Parathyroid adenoma (tissue), 2 donors: ENCODE results near the gene CDC14B.
A peak's percentile ranks its signal among the peaks of the same experiment; 100 is the strongest.

ENCODE experiments used
- H2AFZ ChIP-seq: fragments of 300-600 bp; sonication (generic); one replicate; pipeline ENCODE4 v1.7.0; 2017; ENCODE audit warnings: antibody characterized with exemption, mild to moderate bottlenecking
- H3K27ac ChIP-seq: fragments of 300-600 bp; sonication (generic); one replicate; pipeline ENCODE4 v1.7.0; 2017
- H3K27me3 ChIP-seq: fragments of 300-600 bp; sonication (generic); one replicate; pipeline ENCODE4 v1.7.0; 2017; ENCODE audit warnings: low read length; ENCODE audit not compliant: control insufficient read depth, insufficient read depth
- H3K36me3 ChIP-seq: fragments of 300-600 bp; sonication (generic); one replicate; pipeline ENCODE4 v1.7.0; 2017; ENCODE audit warnings: low read length; ENCODE audit not compliant: control insufficient read depth, insufficient read depth
- H3K4me1 ChIP-seq: fragments of 300-600 bp; sonication (generic); one replicate; pipeline ENCODE4 v1.7.0; 2017; ENCODE audit warnings: control low read depth
- H3K4me2 ChIP-seq: fragments of 300-600 bp; sonication (generic); one replicate; pipeline ENCODE4 v1.7.0; 2017; ENCODE audit warnings: low read length
- H3K4me3 ChIP-seq: fragments of 300-600 bp; sonication (generic); one replicate; pipeline ENCODE4 v1.7.0; 2017; ENCODE audit warnings: low read depth, low read length
- H3K79me2 ChIP-seq: fragments of 300-600 bp; sonication (generic); one replicate; pipeline ENCODE4 v1.7.0; 2017; ENCODE audit warnings: control low read depth
- H3K9ac ChIP-seq: fragments of 300-600 bp; sonication (generic); one replicate; pipeline ENCODE4 v1.7.0; 2017; ENCODE audit warnings: mild to moderate bottlenecking
- H3K9me3 ChIP-seq: fragments of 300-600 bp; sonication (generic); one replicate; pipeline ENCODE4 v1.7.0; 2017; ENCODE audit warnings: low read length; ENCODE audit not compliant: control insufficient read depth
- TF ChIP-seq, protein P1 (sequence below): fragments of 300-600 bp; sonication (generic); IDR thresholded peaks from one replicate; pipeline ENCODE4 v1.7.0; 2017; ENCODE audit warnings: antibody characterized with exemption, mild to moderate bottlenecking
- donor health status: primary hyperparathyroidism.

The CDC14B gene

DNA sequence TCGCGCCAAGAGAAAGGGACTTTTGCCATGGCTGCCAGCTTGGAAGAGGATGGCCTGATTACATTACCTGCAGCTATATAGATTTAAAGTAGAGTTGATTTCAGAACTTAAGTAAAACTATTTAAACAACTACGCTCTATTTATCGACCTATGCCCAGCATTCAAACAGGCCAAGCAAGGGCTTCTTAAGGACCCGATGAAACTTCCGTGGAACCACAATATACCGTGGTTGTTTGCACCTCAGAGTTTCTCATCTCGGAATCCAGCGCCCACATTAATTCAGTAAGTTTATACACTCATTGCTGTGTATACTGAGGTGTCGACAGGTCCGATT, 505 bp upstream of the CDC14B start:
- H3K4me1 ChIP-seq, result no peaks in the 10 kb centered on the region
- H2AFZ ChIP-seq, result peak overlapping the region; percentile 68
- no peak overlapping the region for H3K27ac ChIP-seq
- no peaks in the 10 kb centered on the region for H3K27me3 ChIP-seq
- peak overlapping the region; percentile 62 for H3K4me2 ChIP-seq
- TF ChIP-seq, protein P1, sequence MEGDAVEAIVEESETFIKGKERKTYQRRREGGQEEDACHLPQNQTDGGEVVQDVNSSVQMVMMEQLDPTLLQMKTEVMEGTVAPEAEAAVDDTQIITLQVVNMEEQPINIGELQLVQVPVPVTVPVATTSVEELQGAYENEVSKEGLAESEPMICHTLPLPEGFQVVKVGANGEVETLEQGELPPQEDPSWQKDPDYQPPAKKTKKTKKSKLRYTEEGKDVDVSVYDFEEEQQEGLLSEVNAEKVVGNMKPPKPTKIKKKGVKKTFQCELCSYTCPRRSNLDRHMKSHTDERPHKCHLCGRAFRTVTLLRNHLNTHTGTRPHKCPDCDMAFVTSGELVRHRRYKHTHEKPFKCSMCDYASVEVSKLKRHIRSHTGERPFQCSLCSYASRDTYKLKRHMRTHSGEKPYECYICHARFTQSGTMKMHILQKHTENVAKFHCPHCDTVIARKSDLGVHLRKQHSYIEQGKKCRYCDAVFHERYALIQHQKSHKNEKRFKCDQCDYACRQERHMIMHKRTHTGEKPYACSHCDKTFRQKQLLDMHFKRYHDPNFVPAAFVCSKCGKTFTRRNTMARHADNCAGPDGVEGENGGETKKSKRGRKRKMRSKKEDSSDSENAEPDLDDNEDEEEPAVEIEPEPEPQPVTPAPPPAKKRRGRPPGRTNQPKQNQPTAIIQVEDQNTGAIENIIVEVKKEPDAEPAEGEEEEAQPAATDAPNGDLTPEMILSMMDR, result no peak
- H3K4me3 ChIP-seq, result peak overlapping the region; percentile 53
- no peaks in the 10 kb centered on the region for H3K79me2 ChIP-seq
- H3K36me3 ChIP-seq, result no peaks in the 10 kb centered on the region
- H3K9ac ChIP-seq, result no peak overlapping the region
- no peaks in the 10 kb centered on the region for H3K9me3 ChIP-seq

DNA sequence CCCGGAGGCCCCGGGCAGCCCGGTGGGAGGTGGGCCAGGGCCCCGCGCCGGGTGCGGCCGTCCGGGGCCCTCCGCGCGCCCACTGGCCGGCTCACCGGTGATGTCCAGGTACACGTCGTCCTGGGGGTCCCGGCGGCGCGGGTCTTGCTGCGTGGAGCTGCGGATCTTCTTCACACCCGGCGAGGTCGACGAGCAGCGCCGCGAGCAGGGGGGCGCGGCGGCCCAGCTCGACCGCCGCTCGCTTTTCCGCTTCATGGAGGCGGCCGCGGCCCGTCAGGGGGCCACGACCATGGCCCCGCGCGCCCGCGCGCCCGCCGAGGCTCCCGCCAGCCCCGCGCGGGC, 548 bp downstream of the CDC14B start:
- Histone ChIP-seq H3K27me3 (no peaks in the 10 kb centered on the region), H3K27ac (no peak overlapping the region), H3K9ac (no peak overlapping the region), H3K4me1 (no peaks in the 10 kb centered on the region), H3K4me3 (peak overlapping the region; percentile 54), H3K4me2 (peak overlapping the region; percentile 84), H3K79me2 (no peaks in the 10 kb centered on the region), H3K9me3 (no peaks in the 10 kb centered on the region), H2AFZ (peak overlapping the region; percentile 79), H3K36me3 (no peaks in the 10 kb centered on the region)
- TF ChIP-seq, protein P1, result no peak

DNA sequence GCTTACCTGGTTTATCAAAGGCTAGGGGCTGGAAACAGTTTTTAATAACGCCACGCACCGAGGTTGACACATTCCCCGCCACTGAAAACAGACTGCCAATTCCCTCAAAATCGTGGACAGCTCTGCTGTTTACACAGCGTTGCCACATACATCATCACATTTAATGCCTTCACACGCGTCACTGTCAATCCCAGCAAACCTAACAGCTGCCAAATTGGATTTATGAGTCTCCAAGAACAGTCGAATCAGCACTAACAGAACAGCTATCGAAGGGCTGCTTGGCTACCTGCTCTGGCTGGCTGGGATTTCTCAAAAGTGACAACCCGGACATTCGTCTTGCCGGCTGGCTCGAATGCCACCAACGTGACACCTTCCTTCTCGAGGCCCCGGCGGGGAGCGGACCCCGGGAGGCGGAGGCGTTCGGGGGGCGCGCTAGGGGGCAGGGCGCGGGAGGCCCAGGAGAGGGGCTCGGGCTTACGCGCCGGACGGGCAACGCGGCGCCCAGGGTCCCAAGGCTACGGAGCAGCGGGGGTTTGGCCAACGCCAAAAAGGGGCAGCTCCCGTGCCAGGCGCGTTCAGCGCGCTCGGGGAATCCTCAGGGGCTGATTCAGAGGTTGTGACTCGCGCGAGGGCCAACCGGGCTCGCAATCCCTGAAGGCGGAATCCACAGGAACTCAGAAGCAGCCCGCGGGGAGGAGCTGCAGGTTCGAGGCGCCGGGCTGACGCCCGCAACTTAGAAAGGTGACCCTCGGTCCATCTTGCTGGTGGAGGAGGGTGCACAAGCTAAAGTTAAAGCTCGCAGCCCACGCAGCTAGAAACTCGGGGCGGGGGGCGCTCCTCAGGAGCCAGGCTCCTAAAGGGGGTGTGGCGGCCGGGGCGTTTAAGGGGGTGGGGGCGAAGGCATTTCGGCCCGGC, 1.2 kb downstream of the CDC14B start:
- TF ChIP-seq, protein P1, result no peak
- Histone ChIP-seq H3K4me1 (no peaks in the 10 kb centered on the region), H3K36me3 (no peaks in the 10 kb centered on the region), H3K9me3 (no peaks in the 10 kb centered on the region), H3K79me2 (no peaks in the 10 kb centered on the region), H3K27me3 (no peaks in the 10 kb centered on the region), H3K4me2 (peak overlapping the region; percentile 84), H3K9ac (no peak overlapping the region), H2AFZ (peak overlapping the region; percentile 79), H3K4me3 (peak overlapping the region; percentile 54), H3K27ac (peak overlapping the region; percentile 44)

- no peak overlapping the region for H2AFZ ChIP-seq
- no peaks in the 10 kb centered on the region for H3K4me1 ChIP-seq
- no peaks in the 10 kb centered on the region for H3K79me2 ChIP-seq
- H3K4me2 ChIP-seq, result no peak overlapping the region
- no peak overlapping the region for H3K27ac ChIP-seq
- no peak overlapping the region for H3K4me3 ChIP-seq
- TF ChIP-seq, protein P1, result no peak
- no peaks in the 10 kb centered on the region for H3K9me3 ChIP-seq
- no peaks in the 10 kb centered on the region for H3K27me3 ChIP-seq
- H3K36me3 ChIP-seq, result no peaks in the 10 kb centered on the region
- H3K9ac ChIP-seq, result no peak overlapping the region
Measured at GRCh38 chr9:96617439-96618185, 2.0 kb downstream of the CDC14B start.
